CD4-positive, alpha-beta memory T cell (primary cell): ENCODE measurements around the gene POTEI. TPM values are rescaled to one million over a fixed set of nuclear protein-coding genes. Genes with fewer than 3 reads are reported as not detected.
"Not testable (repeated sequence)": the region's sequence is repeated elsewhere in the genome, so short reads cannot be mapped to it uniquely, and the experiment has no call there.

Experiments
- CTCF ChIA-PET: fragments of 350-600 bp; sonication (Branson Sonifier 250); formaldehyde crosslinking; loops from one replicate; lab custom pipeline; 2021; ENCODE audit warnings: inconsistent platforms; ENCODE audit not compliant: partially characterized antibody; lab: Charles Lee
- POLR2A ChIA-PET: fragments of 350-600 bp; sonication (Branson Sonifier 250); formaldehyde crosslinking; loops from one replicate; lab custom pipeline; 2021; ENCODE audit not compliant: partially characterized antibody; lab: Charles Lee
- DNase-seq, 5 donors: peaks; one replicate each; pipeline versions ENCODE4 v3.0.0 to v3.0.0-alpha.2; 2020 to 2022; ENCODE audit warnings: mixed read lengths in 1 of 5
- H3K27ac ChIP-seq: one replicate; pipeline ENCODE4 v1.7.0; 2013; ENCODE audit warnings: low read depth, low read length
- H3K27me3 ChIP-seq: 2 replicates; pipeline ENCODE4 v1.7.0; 2013; ENCODE audit warnings: mild to moderate bottlenecking, low read length, moderate library complexity; ENCODE audit not compliant: insufficient read depth
- H3K36me3 ChIP-seq: 2 replicates; pipeline ENCODE4 v1.7.0; 2013; ENCODE audit warnings: mild to moderate bottlenecking, low read length, moderate library complexity; ENCODE audit not compliant: insufficient read depth
- H3K4me1 ChIP-seq: 2 replicates; pipeline ENCODE4 v1.7.0; 2013; ENCODE audit warnings: mild to moderate bottlenecking, low read length, moderate library complexity; ENCODE audit not compliant: insufficient read depth
- H3K4me3 ChIP-seq, 2 donors: one replicate each; pipeline ENCODE4 v1.7.0; 2013; ENCODE audit warnings: low read length in 2 of 2, mild to moderate bottlenecking in 1 of 2
- H3K9me3 ChIP-seq, 2 donors: one replicate each; pipeline ENCODE4 v1.7.0; 2013; ENCODE audit warnings: low read length in 2 of 2, control low read depth in 1 of 2; ENCODE audit not compliant: control insufficient read depth in 1 of 2
- H3K27ac Mint-ChIP-seq, 7 donors: one replicate each; pipeline ENCODE4 v1.8.0; 2020 to 2021; ENCODE audit warnings: mixed read lengths in 7 of 7, mild to moderate bottlenecking in 6 of 7, inconsistent platforms in 3 of 7, moderate library complexity in 3 of 7
- H3K27me3 Mint-ChIP-seq, 2 donors: one replicate each; pipeline ENCODE4 v1.8.0; 2020 to 2021; ENCODE audit warnings: mixed read lengths in 2 of 2
- H3K36me3 Mint-ChIP-seq, 2 donors: one replicate each; pipeline ENCODE4 v1.8.0; 2020 to 2021; ENCODE audit warnings: mixed read lengths in 2 of 2, inconsistent platforms in 1 of 2, mild to moderate bottlenecking in 1 of 2
- H3K4me1 Mint-ChIP-seq, 4 donors: one replicate each; pipeline ENCODE4 v1.8.0; 2020 to 2021; ENCODE audit warnings: mixed read lengths in 4 of 4, mild to moderate bottlenecking in 1 of 4
- H3K4me3 Mint-ChIP-seq, 8 donors: one replicate each; pipeline ENCODE4 v1.8.0; 2020 to 2021; ENCODE audit warnings: mixed read lengths in 8 of 8, mild to moderate bottlenecking in 7 of 8, moderate library complexity in 6 of 8, inconsistent platforms in 3 of 8
- H3K9me3 Mint-ChIP-seq, 8 donors: one replicate each; pipeline ENCODE4 v1.8.0; 2020 to 2021; ENCODE audit warnings: mixed read lengths in 8 of 8, mild to moderate bottlenecking in 5 of 8, inconsistent platforms in 3 of 8, moderate library complexity in 1 of 8
- intact Hi-C: fragments of 100-400 bp; cut with micrococcal nuclease; formaldehyde crosslinking; loops from one replicate; pipeline ENCODE4 v1.15.1; 2023
- polyA plus RNA-seq, 2 donors: library from polyadenylated mRNA; unstranded; fragments of 300-500 nt; fragmentation: Illumina TruSeq; gene quantifications; one replicate each; pipeline ENCODE4 v1.2.3, GENCODE V29; 2021
- total RNA-seq, 2 experiments: library from RNA; stranded (reverse); gene quantifications; one replicate each; pipeline ENCODE4 v1.2.3, GENCODE V29; 2021

The POTEI gene
- total and polyA plus RNA-seq, 4 experiments from 2014 or later: not detected

- H3K27me3 ChIP-seq, CTCF ChIA-PET, H3K36me3 ChIP-seq, H3K4me1 ChIP-seq, H3K27ac Mint-ChIP-seq, H3K4me1 Mint-ChIP-seq, DNase-seq, POLR2A ChIA-PET, H3K27ac ChIP-seq, intact Hi-C loops, H3K36me3 Mint-ChIP-seq, H3K9me3 Mint-ChIP-seq, H3K4me3 Mint-ChIP-seq, H3K4me3 ChIP-seq, H3K27me3 Mint-ChIP-seq, H3K9me3 ChIP-seq: not testable (repeated sequence)
Observed at GRCh38 chr2:130538271-130538670, 29.1 kb upstream of the POTEI start.

- POLR2A ChIA-PET, H3K27me3 Mint-ChIP-seq, H3K9me3 ChIP-seq, H3K36me3 ChIP-seq, H3K27ac ChIP-seq, H3K4me3 ChIP-seq, H3K4me1 Mint-ChIP-seq, H3K27me3 ChIP-seq, H3K36me3 Mint-ChIP-seq, H3K4me3 Mint-ChIP-seq, H3K9me3 Mint-ChIP-seq, CTCF ChIA-PET, DNase-seq, H3K27ac Mint-ChIP-seq, H3K4me1 ChIP-seq, intact Hi-C loops: not testable (repeated sequence)
Observed at GRCh38 chr2:130536654-130537053, 27.5 kb upstream of the POTEI start.

- H3K9me3 Mint-ChIP-seq, H3K4me1 ChIP-seq, H3K27me3 Mint-ChIP-seq, H3K4me1 Mint-ChIP-seq, H3K36me3 Mint-ChIP-seq, H3K4me3 ChIP-seq, intact Hi-C loops, H3K27ac Mint-ChIP-seq, CTCF ChIA-PET, H3K4me3 Mint-ChIP-seq, H3K27me3 ChIP-seq, H3K27ac ChIP-seq, DNase-seq, H3K36me3 ChIP-seq, H3K9me3 ChIP-seq, POLR2A ChIA-PET: not testable (repeated sequence)
Observed at GRCh38 chr2:130531672-130532071, 22.5 kb upstream of the POTEI start.

- H3K27me3 Mint-ChIP-seq, H3K36me3 ChIP-seq, CTCF ChIA-PET, H3K4me1 ChIP-seq, H3K9me3 ChIP-seq, H3K27ac ChIP-seq, intact Hi-C loops, DNase-seq, H3K36me3 Mint-ChIP-seq, H3K9me3 Mint-ChIP-seq, H3K27me3 ChIP-seq, H3K4me1 Mint-ChIP-seq, H3K4me3 ChIP-seq, POLR2A ChIA-PET, H3K27ac Mint-ChIP-seq, H3K4me3 Mint-ChIP-seq: not testable (repeated sequence)
Observed at GRCh38 chr2:130531225-130531624, 22.1 kb upstream of the POTEI start.

- H3K36me3 ChIP-seq, H3K4me3 Mint-ChIP-seq, H3K4me1 Mint-ChIP-seq, H3K36me3 Mint-ChIP-seq, H3K4me3 ChIP-seq, intact Hi-C loops, H3K9me3 Mint-ChIP-seq, H3K9me3 ChIP-seq, H3K27me3 ChIP-seq, CTCF ChIA-PET, H3K27ac Mint-ChIP-seq, H3K27ac ChIP-seq, H3K4me1 ChIP-seq, POLR2A ChIA-PET, H3K27me3 Mint-ChIP-seq, DNase-seq: not testable (repeated sequence)
Observed at GRCh38 chr2:130530212-130530611, 21.1 kb upstream of the POTEI start.

GRCh38 chr2:130529545-130529944, 20.4 kb upstream of the POTEI start:
- H3K36me3 Mint-ChIP-seq: not testable (repeated sequence)

GRCh38 chr2:130527365-130527967, 18.3 kb upstream of the POTEI start:
- H3K4me3 Mint-ChIP-seq, H3K9me3 Mint-ChIP-seq, intact Hi-C loops, H3K27ac ChIP-seq, H3K36me3 Mint-ChIP-seq, H3K36me3 ChIP-seq, H3K4me3 ChIP-seq, POLR2A ChIA-PET, H3K9me3 ChIP-seq, DNase-seq, H3K27me3 Mint-ChIP-seq, CTCF ChIA-PET, H3K4me1 Mint-ChIP-seq, H3K4me1 ChIP-seq, H3K27me3 ChIP-seq, H3K27ac Mint-ChIP-seq: not testable (repeated sequence)

More at GRCh38 chr2:130529545-130529944, 20.4 kb upstream of the POTEI start:
- CTCF ChIA-PET, H3K4me3 ChIP-seq, DNase-seq, H3K27me3 ChIP-seq, H3K27ac Mint-ChIP-seq, H3K36me3 ChIP-seq, H3K4me1 Mint-ChIP-seq, H3K27ac ChIP-seq, H3K4me3 Mint-ChIP-seq, POLR2A ChIA-PET, H3K27me3 Mint-ChIP-seq, H3K4me1 ChIP-seq, H3K9me3 Mint-ChIP-seq, intact Hi-C loops, H3K9me3 ChIP-seq: not testable (repeated sequence)

GRCh38 chr2:130522390-130522789, 13.3 kb upstream of the POTEI start:
- POLR2A ChIA-PET, H3K27ac Mint-ChIP-seq, intact Hi-C loops, H3K27ac ChIP-seq, H3K4me1 Mint-ChIP-seq, H3K4me1 ChIP-seq, H3K9me3 ChIP-seq, H3K36me3 ChIP-seq, H3K27me3 Mint-ChIP-seq, H3K27me3 ChIP-seq, H3K4me3 ChIP-seq, H3K9me3 Mint-ChIP-seq, CTCF ChIA-PET, H3K4me3 Mint-ChIP-seq, DNase-seq, H3K36me3 Mint-ChIP-seq: not testable (repeated sequence)
